ENCODE data around the gene MYO5C. TPM values are rescaled to one million over a fixed set of nuclear protein-coding genes. Genes with fewer than 3 reads are reported as not detected.

MYO5C gene
- total RNA-seq, 4 donors from 2014 or later, result 1.2 to 4.3 (median 2.9) TPM

- Histone ChIP-seq H3K9me3 (no peaks in the 10 kb centered on the region), H3K27ac (no peak overlapping the region), H3K4me3 (no peak overlapping the region), H3K36me3 (peaks cover 0 to 10% of the 10 kb centered on the region in 2 donors), H3K27me3 (no peaks in the 10 kb centered on the region), H3K4me1 (peaks cover 0 to 4% of the 10 kb centered on the region in 2 donors)
- intact Hi-C loops (cut with DNase I; ENCODE audit: low total_unique reads) (no loop called here), in situ Hi-C loops (cut with MboI; ENCODE audit: low sequenced_read_pairs in 4 of 4) (no loop called here)
- ATAC-seq, result no peak
- TF ChIP-seq CTCF (IDR thresholded peaks at IDR 0.05 in 4 of 5, conservative IDR thresholded peaks at IDR 0.05 in 1 of 5), result no peak
- no peak for TF ChIP-seq POLR2A (IDR thresholded peaks at IDR 0.05)
- no peak for DNase-seq
Observed at GRCh38 chr15:52247461-52247860, 48.1 kb downstream of the MYO5C start.

- peaks cover 0 to 10% of the 10 kb centered on the region in 2 donors for H3K36me3 ChIP-seq
- in situ Hi-C loops (cut with MboI; ENCODE audit: low sequenced_read_pairs in 4 of 4), result no loop called here
- DNase-seq (no peak), ATAC-seq (no peak)
- H3K4me3 ChIP-seq, result no peak overlapping the region
- peaks cover 0 to 4% of the 10 kb centered on the region in 2 donors for H3K4me1 ChIP-seq
- no peaks in the 10 kb centered on the region for H3K27me3 ChIP-seq
- intact Hi-C loops (cut with DNase I; ENCODE audit: low total_unique reads), result no loop called here
- no peak for TF ChIP-seq POLR2A (IDR thresholded peaks at IDR 0.05)
- TF ChIP-seq CTCF (IDR thresholded peaks at IDR 0.05 in 4 of 5, conservative IDR thresholded peaks at IDR 0.05 in 1 of 5), result no peak
- H3K9me3 ChIP-seq, result no peaks in the 10 kb centered on the region
- H3K27ac ChIP-seq, result no peak overlapping the region
Observed at GRCh38 chr15:52246686-52247431, 48.7 kb downstream of the MYO5C start.

DNA sequence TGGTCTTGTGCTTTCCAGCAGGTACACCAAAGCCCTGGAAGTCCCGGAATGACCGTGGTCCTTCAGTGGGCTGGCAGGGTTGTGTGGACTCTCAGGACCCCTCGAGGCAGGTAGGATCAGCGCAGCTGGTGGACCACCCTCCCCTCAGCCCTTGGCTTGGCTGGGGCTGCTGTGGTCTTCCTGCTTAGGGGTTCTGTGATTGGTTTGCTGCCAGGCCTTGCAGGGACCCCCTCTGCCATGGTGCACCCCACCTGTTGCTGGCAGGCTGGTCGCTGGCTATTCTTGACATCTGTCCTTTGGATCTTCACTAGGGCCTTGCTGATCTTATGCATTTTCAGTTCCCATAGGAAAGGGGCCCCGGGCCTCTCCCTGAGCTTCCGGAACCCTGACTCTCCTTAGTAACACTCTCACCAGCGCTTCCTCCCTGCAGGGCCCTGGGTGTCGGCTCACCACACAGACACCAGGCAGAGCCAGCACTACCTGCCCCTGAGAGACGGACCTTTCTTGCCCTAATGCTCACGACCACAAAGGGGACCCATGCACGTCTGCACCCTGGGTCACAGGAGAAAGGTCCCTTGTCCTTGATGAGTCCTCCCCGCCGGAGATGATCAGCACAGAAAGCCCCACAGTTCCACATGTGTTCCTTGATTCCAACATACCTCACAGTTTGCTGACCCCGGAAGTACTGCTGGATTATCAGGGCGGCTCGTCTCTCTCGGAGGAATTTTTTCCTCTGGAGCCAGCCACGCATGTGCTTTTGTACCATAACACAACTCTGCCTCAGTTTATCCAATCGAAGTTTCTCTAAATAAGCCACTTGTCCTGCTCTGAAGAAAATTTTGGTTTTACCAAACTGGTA lies 51.7 kb downstream of the MYO5C start:
- peaks cover 0 to 10% of the 10 kb centered on the region in 2 donors for H3K36me3 ChIP-seq
- no peak for TF ChIP-seq CTCF (IDR thresholded peaks at IDR 0.05 in 4 of 5, conservative IDR thresholded peaks at IDR 0.05 in 1 of 5)
- no peak for TF ChIP-seq POLR2A (IDR thresholded peaks at IDR 0.05)
- H3K4me3 ChIP-seq, result no peak overlapping the region
- no peak overlapping the region for H3K27ac ChIP-seq
- in situ Hi-C loops (cut with MboI; ENCODE audit: low sequenced_read_pairs in 4 of 4), result no loop called here
- intact Hi-C loops (cut with DNase I; ENCODE audit: low total_unique reads), result no loop called here
- ATAC-seq (no peak), DNase-seq (no peak)
- no peaks in the 10 kb centered on the region for H3K9me3 ChIP-seq
- no peaks in the 10 kb centered on the region for H3K27me3 ChIP-seq
- H3K4me1 ChIP-seq, result no peaks in the 10 kb centered on the region

GRCh38 chr15:52243286-52243685 lies 52.3 kb downstream of the MYO5C start:
- Histone ChIP-seq H3K27ac (no peak overlapping the region), H3K9me3 (no peaks in the 10 kb centered on the region), H3K4me1 (no peaks in the 10 kb centered on the region), H3K27me3 (no peaks in the 10 kb centered on the region), H3K4me3 (no peak overlapping the region), H3K36me3 (peaks cover 0 to 10% of the 10 kb centered on the region in 2 donors)
- intact Hi-C loops (cut with DNase I; ENCODE audit: low total_unique reads), result no loop called here
- in situ Hi-C loops (cut with MboI; ENCODE audit: low sequenced_read_pairs in 4 of 4), result no loop called here
- DNase-seq (no peak), ATAC-seq (no peak)
- no peak for TF ChIP-seq POLR2A (IDR thresholded peaks at IDR 0.05)
- no peak for TF ChIP-seq CTCF (IDR thresholded peaks at IDR 0.05 in 4 of 5, conservative IDR thresholded peaks at IDR 0.05 in 1 of 5)

Measured in gastrocnemius medialis (tissue), 4 donors.